LNCaP clone FGC (cell line): ENCODE measurements around the gene DCUN1D2.
"Not testable (repeated sequence)": the region's sequence is repeated elsewhere in the genome, so short reads cannot be mapped to it uniquely, and the experiment has no call there.

Source experiments
- DNase-seq: peaks from one replicate; pipeline ENCODE4 v3.0.0-alpha.2; 2011; ENCODE audit warnings: low read depth
- H3K4me3 ChIP-seq: 2 replicates; pipeline ENCODE4 v1.5.1; 2011; ENCODE audit warnings: mild to moderate bottlenecking, low read depth, low read length, control low read depth
- CTCF ChIP-seq: IDR thresholded peaks from 2 replicates; pipeline ENCODE4 v1.5.1; 2012; ENCODE audit warnings: mild to moderate bottlenecking; ENCODE audit not compliant: control insufficient read depth, insufficient read depth; ENCODE audit errors: extremely low read depth

DCUN1D2 gene

GRCh38 chr13:113528813-113529180 lies 38.3 kb upstream of the DCUN1D2 start:
- no peak for TF ChIP-seq CTCF
- no peak overlapping the region for H3K4me3 ChIP-seq
- DNase-seq = no peak

- H3K4me3 ChIP-seq = no peak overlapping the region
- no peak for DNase-seq
- no peak for TF ChIP-seq CTCF
Measured at GRCh38 chr13:113528101-113528812, 37.7 kb upstream of the DCUN1D2 start.

- H3K4me3 ChIP-seq = no peak overlapping the region
- no peak for TF ChIP-seq CTCF
- DNase-seq = no peak
Measured at GRCh38 chr13:113527272-113527958, 36.9 kb upstream of the DCUN1D2 start.

- H3K4me3 ChIP-seq = no peak overlapping the region
- DNase-seq = no peak
- TF ChIP-seq CTCF = no peak
Measured at GRCh38 chr13:113526466-113527220, 36.1 kb upstream of the DCUN1D2 start.

GRCh38 chr13:113522438-113522837 lies 31.9 kb upstream of the DCUN1D2 start:
- not testable (repeated sequence) for DNase-seq, H3K4me3 ChIP-seq

- TF ChIP-seq CTCF = no peak
- DNase-seq = no peak
- H3K4me3 ChIP-seq = no peak overlapping the region
Measured at GRCh38 chr13:113520571-113520970, 30.1 kb upstream of the DCUN1D2 start.

GRCh38 chr13:113519556-113519955 lies 29.0 kb upstream of the DCUN1D2 start:
- no peak for DNase-seq
- H3K4me3 ChIP-seq = no peak overlapping the region
- no peak for TF ChIP-seq CTCF
